Measurements from ENCODE around the gene ZNF598.
"Not testable (repeated sequence)": the region's sequence is repeated elsewhere in the genome, so short reads cannot be mapped to it uniquely, and the experiment has no call there.

The ZNF598 gene

GRCh38 chr16:2040041-2040786 lies 30.6 kb upstream of the ZNF598 start:
- no peak for DNase-seq

- DNase-seq = no peak
These were observed 29.8 kb upstream of the ZNF598 start for GRCh38 chr16:2039274-2040031.

- no peak for DNase-seq
These were observed 29.0 kb upstream of the ZNF598 start for GRCh38 chr16:2038382-2039231.

- no peak for DNase-seq
These were observed 28.2 kb upstream of the ZNF598 start for GRCh38 chr16:2037647-2038381.

GRCh38 chr16:2037115-2037514 lies 27.5 kb upstream of the ZNF598 start:
- DNase-seq = no peak

GRCh38 chr16:2036200-2036966 lies 26.8 kb upstream of the ZNF598 start:
- no peak for DNase-seq

GRCh38 chr16:2035431-2036199 lies 26.0 kb upstream of the ZNF598 start:
- peak; percentile 71 for DNase-seq

- DNase-seq = no peak
These were observed 25.2 kb upstream of the ZNF598 start for GRCh38 chr16:2034696-2035430.

GRCh38 chr16:2033909-2034695 lies 24.5 kb upstream of the ZNF598 start:
- not testable (repeated sequence) for DNase-seq

- no peak for DNase-seq
These were observed 23.7 kb upstream of the ZNF598 start for GRCh38 chr16:2033057-2033908.

GRCh38 chr16:2032285-2033056 lies 22.9 kb upstream of the ZNF598 start:
- no peak for DNase-seq

GRCh38 chr16:2031081-2031577 lies 21.5 kb upstream of the ZNF598 start:
- DNase-seq = no peak

GRCh38 chr16:2030036-2030435 lies 20.4 kb upstream of the ZNF598 start:
- DNase-seq = no peak

- no peak for DNase-seq
These were observed 19.7 kb upstream of the ZNF598 start for GRCh38 chr16:2029350-2029749.

- no peak for DNase-seq
These were observed 19.1 kb upstream of the ZNF598 start for GRCh38 chr16:2028620-2029220.

- no peak for DNase-seq
These were observed 18.5 kb upstream of the ZNF598 start for GRCh38 chr16:2028146-2028545.

Measured in NCI-H2171 (cell line).